ENCODE results near the gene CFAP65. TPM values are rescaled to one million over a fixed set of nuclear protein-coding genes. Genes with fewer than 3 reads are reported as not detected.

The CFAP65 gene
- total RNA-seq, 1 donor from 2014 or later: 0.29 TPM

DNA sequence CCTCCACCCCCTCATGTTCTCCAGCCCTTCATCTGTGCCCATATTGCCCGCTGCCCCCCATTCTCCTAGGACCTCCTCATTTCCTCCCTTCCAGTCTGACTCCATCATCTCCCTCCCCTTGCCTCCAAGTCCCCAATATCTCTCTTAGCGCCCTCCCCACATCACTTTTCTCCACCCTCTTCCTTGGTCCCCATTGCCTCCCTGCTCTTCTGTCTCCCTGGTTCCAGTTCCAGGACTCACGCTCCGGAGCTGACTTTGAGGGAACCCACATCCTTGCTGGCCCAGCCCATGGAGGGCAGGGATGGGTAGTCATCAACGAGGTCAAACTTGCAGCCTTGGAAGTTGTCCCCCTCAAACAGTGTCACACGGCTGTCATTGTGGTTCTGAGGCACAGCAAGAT is 50.7 kb downstream of the CFAP65 start:
- DNase-seq (ENCODE audit: low spot score): no peak

DNA sequence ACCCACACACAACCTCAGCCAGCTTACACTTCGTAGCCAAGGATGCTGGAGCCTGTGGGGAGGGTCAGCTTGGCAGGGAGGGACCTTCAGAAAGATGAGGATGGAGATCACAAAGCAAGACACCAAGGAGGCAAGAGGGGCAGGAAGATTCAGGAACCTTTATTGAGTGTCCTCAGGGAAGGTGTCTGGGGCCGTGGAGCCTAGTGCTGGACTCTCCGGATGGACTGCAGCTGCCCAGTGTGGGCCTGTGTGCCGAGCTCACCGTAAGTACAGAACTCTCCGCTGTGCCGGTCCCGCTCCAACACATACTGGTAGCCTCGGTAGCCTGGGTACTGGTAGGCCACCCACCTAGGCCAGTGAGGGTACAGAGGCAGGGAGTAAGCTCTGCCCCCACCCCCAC is 51.3 kb downstream of the CFAP65 start:
- DNase-seq (ENCODE audit: low spot score): no peak

DNA sequence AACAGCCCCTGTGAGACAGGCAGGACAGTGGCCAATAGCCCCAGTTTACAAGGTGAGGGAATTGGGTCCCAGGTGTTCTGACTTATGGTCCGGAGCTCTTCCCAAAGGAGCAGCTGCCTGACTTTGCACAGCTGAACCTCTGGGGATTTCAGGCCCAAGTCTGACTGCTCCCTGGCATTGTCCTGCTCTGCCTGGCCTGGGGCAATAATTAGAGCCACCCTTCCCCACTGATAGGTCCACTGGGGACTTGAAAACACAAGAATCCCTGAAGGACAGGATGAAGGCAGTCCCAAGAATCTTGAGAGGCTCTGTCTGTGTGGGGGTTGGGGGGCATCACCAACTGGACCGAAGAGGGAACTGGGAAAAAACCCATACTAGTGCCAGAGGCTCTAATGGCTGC is 52.7 kb downstream of the CFAP65 start:
- no peak for DNase-seq (ENCODE audit: low spot score)

DNA sequence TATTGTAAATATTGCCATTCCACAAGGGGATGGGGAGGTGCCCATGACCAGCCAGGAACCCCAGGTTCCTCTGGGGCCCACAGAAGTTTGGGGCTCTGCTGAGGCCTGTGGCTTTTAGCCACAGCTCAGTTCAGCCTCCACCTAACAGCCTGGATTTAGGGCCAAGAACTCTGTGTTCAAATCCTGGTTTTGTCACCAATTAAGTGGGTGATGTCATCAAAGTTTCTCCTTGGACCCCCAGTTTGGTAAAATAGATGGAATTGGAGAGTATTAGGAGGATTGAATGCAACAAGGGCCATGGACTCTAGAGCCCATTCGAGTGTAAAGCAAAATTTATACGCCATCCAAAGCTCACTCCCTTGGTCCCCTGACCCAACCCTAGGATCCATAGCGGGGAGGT is 53.2 kb downstream of the CFAP65 start:
- no peak for DNase-seq (ENCODE audit: low spot score)

DNA sequence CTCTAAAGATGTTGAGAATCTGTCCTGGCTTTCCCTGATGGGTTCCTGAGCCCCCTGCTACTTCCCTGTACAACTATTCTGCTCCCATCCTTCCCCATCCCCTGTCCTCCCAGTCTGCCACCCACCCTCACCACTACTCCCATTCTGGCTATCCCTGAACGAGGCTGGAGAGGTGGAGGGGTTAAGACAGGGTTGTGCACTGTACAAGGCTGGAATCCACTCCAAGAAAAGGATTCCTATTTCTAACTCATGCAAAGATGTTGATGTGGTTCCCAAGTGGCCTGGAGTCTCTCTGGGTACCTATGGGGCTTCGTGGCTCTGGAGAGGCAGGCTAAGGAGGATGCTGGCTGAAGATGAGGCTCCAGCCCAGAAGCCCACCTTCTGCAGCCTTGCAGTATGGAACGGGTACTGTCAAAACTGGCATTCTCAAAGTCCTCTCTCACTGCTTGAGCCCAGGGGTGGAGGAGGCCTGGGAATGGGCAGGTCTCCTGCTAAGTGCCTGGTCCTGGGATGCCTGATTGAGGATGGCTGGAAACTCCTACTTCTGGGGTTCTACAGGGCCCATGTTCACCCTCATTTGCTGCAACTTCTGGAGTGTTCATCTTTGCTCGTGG is 55.1 kb downstream of the CFAP65 start:
- DNase-seq (ENCODE audit: low spot score): no peak

DNA sequence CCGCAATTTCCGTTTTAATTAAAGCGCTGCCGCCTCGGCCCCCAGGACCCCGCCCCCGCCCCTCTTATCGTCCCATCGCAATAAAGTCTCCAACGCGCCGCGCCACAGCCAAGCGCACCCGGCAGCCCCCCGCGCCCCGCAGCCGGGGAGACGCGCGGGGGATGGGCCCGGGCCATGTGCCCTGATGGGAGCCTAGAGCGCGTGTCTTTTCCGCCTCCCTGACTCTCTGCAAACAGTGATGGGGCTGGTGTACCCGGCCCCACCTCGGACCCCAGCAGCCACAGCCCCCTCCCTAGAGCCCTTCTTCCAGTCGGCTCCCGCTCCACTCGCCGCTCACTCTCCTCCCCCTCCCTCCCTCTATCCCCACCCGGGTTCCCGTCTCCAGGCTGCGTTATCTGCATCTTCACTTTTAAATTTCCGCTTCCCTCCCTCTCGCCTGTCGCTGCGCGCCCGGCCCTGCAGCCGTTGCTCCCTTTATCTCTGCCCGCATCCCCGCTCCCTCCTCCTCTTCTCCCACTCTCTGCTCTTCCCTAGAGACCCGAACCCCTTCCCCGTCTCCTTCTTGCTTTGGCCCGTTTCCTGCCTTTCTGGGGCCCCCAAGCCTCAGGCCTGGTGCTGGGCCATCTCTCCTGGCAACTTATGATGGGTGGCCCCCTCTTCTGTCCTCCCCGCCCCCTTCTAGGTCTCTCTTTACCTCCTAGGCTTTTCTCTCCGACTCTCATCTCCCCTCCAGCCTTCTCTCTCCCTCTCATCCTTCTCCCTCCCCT is 55.8 kb downstream of the CFAP65 start:
- no peak for DNase-seq (ENCODE audit: low spot score)

DNA sequence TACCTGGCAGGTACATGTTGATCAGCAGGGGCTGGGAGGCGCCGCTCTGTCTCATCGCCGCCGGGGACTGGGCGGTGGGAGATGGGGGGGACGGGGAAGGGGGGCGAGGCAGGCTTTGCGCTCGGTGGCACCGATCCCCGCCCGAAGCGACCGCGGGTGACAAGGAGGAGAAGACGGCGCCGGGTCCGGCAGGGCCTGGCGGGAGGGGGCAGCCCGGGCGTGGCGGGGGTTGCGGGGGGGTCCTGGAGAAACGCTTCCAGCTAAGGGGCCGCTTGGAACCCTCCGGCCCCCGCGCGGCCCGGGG is 56.3 kb downstream of the CFAP65 start, which contains the start of gene FEV:
Gene FEV, minus strand, starts transcription at position 164 of the 304 bp plus-strand sequence. Its CDS starts 109 bp downstream, at position 55.
- no peak for DNase-seq (ENCODE audit: low spot score)

DNA sequence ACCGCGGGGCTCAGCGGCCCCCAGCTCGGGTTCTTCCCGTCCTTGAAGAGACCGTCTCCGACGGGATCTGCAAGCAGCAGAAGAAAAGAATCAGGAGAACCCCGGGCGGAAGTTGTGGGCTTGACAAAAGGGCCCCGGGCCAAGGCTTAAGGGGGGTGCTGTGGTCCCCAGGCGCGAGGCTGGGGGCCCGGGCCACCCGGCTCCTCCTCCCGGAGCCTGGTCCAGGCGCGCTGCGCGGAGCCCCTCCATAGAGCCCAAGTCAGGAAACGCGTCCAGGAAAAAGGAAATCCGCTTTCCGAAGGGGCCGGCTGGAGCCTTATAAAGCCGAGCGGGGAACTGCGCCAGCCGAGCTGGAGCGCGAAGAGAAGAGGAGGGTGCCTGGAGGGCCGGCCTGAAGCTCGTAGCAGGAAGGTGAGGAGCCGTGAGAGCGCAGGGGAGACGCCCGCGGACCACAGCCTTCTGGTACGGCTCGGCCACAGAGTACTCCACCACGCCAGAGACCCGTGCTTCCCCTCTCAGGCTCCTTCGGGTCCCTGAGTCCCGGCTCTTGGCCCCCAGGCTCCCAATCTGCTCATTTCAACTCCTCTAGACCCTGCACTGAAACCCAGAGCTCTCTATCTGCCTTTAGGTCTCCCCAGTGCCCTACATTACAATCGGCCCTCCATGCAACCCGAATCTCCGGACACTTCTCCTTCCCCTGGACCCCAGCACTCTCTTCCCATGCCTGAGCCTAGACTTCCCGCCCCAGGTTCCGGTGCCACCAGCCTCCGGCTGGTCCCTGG is 56.9 kb downstream of the CFAP65 start:
- DNase-seq (ENCODE audit: low spot score): no peak

DNA sequence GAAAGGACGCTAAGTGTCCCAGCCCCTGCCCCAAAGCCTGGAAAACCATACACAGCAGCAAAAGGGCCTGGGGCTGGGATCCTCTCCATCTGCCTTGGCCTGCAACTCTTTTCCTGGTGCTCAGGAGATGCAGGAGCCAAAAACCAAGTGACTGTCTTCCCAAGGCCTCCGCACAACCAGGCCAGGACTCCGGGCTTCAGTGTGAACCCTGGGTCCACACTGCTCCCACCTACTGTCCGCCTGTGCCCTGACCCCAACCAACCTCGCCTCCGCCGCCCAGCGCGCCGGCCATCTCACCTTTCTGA is 57.4 kb downstream of the CFAP65 start:
- no peak for DNase-seq (ENCODE audit: low spot score)

DNA sequence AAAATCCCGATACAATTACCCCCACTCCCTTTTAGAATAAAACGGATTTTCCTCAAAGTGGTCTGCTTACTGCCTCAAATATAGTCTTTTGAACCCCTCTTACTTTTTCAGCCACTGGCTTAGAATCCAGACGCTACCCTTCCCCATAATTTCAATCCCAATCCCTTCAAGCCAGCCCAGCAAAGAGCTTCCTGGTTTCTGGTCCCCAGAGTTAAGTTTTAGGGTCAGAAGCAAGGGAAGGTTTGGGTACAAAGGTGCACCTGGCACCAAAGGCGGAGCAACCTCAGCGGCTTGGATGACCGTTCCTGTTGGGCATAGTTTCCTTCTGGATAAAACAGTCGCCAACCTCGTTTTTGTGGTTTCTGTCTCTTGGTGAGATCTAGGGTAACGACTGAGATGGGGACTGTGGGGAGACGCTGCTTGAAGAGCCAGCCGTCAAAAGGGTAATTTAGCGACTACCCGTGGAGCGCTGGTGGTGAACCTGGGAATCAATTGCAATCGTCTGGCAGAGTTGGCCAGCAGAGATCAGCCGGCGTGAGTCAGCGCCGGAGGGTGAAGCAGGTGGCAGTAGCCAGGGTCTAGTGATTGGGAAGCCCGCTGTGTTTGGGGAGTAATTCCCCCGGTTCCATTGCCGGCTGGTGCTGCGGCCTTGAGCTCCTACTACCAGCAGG is 57.9 kb downstream of the CFAP65 start:
- no peak for DNase-seq (ENCODE audit: low spot score)

DNA sequence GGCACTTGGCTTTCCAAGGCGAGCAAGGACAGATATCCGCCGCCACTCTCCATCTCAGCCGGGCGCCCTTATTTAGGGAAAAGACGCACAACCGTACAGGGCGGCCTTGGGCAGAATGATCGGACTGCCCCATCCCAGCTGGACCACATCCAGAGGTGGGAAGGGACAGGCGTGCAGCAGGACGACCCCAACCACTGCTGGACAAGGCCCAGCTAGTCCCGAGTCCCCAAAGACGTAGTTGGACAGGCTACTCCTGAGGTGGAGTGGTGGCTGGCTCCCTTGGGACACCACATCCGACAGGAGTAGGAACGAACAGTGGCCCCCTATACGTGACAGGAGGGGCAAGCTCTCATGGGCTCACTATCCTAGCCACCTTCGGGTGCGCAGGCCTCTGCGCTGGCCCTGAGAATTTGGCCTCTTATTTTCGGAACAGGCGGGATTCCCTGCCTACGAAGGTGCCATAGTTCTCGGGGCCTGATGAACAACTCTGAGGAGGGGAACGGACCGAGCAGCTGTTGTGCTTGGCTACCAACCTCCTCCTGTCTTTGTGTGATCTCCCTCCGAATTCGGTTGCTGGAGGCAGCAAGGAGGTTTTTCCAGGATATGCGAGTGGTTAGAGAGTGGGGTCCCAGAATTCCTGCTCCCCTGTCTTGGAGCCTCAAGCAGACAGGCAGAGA is 58.6 kb downstream of the CFAP65 start:
- DNase-seq (ENCODE audit: low spot score): no peak

DNA sequence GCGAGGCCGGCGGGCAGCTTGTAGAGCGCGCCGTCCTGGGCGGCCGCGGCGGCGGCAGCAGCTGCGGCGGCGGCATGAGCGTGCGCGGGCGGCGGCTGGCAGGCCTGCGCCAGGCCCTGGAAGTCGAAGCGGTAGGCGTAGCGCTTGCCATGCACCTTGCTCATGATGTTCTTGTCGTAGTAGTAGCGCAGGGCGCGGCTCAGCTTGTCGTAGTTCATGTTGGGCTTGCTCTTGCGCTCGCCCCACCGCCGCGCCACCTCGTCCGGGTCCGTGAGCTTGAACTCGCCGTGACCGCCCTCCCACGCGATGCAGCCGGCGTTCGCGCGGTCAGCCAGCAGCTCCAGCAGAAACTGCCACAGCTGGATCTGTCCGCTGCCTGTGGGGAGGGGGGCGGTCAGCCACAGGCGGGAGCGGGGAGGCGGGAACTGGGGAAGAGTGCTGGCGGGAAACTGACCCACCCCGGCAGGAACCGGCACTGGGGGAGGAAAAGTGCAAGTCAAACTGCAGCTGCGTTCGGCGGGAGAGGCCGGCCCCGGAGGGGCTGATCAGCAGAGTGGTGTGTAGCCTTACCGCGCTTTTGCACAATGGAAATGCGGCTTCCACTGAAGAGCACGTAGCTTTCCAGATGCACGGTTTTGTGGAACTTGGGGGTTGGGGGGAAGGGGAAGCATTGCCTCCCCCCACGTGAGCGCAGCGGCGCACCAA is 59.3 kb downstream of the CFAP65 start:
- DNase-seq (ENCODE audit: low spot score): no peak

DNA sequence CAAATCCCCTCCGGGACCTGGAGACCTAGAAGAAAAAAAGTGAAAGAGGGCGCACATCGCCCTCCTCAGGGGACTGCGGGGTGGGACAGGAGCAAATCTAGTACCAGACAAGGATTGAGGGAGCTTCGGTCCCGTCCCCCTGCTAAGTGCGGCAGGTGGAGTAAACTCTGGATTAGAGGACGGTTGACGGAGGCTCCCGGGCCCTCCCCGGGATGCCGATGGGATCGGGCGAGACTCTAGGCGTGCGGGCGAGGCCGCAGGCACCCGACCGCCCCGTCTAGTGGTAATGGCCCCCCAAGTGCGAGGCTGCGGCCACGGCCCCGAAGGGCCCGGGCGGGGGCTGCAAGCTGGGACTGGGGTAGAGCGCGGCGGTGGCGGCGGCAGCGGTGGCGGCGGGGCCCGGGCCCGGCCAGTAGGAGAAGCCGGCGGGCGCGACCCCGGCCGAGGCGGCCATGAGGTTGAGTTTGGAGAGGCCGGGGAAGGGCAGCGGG is 59.9 kb downstream of the CFAP65 start:
- DNase-seq (ENCODE audit: low spot score): no peak

DNA sequence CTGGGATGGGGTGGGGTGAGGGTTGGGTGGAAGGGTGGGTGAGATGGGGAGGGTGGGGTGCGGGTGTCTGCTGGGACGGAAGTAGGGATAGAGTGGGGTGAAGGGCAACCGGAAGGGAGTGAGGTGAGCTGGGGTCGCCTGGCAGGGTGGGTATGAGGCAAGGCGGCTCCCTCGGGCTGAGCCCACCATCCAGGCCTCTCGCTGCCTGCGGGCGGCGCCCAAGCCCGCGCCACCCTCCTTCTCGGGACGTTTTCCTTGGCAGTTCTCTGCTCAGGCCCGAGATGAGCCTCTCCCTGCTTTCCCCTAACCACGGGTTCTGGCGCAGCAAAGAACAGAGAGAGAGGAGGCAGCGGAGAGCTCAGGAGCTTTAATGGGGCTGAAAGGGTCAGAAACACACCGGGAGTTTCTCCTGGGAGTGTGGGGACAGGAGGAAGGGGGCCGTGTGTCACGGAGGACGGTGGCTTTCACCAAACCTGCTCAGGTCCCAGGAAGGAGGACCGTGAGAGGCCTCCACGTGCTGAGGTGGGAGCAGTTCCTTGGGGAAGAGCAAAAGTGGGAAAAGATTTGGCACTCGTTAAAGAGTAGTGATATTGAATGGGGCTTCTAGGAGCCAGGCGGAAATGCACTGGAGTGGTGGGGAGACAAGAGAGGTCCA is 60.5 kb downstream of the CFAP65 start:
- DNase-seq (ENCODE audit: low spot score): no peak

DNA sequence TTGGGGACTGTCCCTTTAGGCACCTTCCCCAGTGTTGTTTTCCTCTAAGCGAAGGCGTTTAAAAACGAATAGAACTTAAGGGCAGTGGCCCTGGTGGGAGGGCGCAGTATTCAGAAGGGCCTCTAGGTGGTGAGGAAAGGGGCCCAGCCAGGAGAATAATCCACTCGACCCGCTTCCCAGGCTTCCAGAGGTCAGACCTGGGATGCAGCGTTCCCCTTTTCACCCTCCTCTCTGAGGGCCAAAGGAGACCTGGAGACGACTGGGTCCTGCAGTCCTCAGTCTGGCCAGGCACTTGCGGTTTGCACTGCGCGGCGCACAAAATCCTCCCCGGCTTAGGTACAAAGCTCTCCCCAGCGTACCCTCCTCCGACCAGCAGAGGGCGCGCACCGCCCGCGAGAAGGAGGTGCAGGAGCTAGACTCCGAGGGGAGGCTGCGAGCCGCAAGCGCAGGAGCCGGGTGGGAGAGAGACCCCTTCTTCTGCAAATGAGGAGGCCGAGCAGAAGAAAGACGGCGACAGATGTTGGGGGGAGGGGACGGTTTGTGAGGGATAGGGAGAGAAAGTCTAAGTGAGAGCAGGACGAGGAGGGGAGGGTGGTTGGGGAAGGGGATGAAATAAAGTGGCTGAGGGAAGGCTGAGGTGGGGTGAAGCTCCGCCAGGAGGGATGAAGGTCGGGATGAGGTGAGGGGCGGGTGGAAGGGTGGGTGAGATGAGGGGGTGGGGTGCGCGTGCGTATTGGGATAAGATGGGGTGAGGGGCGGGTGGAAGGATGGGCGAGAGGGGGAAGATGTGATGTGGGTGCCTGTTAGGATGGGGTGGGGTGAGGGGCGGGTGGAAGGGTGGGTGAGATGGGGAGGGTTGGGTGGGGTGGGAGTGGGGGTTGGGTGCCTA is 61.2 kb downstream of the CFAP65 start:
- DNase-seq (ENCODE audit: low spot score): peak; percentile 74

DNA sequence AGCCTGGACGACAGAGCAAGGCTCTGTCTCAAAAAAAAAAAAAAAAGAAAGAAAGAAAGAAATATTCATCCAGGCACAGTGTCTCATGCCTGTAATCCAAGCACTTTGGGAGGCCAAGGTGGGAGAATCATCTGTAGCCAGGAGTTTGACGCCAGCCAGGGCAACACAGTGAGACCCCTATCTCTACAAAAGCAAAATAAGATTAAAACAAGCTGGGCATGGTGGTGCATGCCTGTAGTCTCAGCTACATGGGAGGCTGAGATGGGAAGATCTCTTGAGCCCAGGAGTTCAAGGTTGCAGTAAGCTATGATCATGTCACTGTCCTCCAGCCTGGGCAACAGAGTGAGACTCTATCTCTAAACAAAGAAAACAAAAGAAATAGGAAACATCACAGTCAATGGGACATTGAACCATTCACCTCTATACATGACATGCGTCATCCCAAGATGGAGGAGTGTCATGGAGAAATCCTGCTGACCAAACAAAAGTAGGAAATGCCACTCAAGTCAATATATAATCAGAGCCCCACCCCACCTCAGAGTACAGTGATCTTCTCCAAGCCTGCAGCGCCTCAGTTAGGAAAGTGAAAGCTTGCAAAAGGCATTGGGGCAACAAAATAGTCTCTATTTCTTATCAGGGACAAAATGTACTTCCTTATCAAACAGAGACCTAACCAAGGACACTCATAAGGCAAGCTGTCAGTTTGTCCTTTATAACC is 66.1 kb downstream of the CFAP65 start:
- DNase-seq (ENCODE audit: low spot score): no peak

DNA sequence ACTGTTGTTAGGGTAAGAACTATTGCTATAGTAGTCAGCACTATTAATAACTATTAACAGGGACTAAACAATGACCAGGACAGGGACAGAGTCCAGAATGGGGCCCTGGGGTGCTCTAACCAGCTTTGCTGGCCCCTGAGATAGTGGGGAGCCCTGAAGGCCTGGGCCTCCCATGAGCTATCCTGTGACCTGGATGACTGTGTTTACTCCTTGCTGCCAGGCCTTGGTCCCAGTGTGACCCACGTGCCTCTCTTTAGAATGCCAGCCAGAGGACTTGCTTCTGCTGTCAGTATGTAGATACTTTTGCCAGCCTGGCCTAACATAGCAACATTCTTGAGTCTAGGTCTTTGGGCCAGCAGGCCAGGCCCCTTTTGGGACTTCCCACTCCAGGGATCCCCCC is 70.4 kb downstream of the CFAP65 start:
- no peak for DNase-seq (ENCODE audit: low spot score)

DNA sequence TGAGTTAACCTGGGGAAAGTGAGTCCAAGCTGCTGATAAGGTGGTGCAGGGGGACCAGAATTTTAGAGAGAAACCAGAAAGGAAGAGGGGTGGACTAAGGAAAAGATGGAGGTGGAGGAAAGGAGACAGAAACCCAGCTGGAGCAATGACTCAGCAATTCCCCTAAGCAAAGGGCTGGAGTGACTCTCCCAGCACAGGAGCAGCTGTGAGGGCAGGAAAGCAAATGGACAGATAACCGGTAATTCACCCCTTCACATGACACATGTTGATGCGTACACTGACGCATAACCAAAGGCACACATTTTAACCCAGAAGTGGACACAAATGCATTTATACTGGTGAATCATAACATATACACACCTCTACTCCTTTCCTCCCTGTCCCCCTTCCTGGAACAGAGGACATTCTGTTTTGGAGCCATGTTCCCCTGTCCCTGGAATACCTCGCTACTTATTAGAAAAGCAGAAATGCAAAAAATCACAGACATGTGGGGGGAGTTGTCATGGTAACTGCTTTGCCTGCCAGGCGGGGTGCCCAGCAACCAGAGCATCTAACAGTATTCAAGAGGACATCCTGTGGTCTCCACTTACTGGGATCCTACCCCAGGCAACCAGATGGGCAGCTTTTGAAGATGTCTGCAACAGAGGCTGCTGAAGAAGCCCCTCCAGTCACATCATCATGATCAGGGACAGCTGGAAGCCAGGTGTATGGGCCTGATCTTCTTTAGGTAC is 77.1 kb downstream of the CFAP65 start:
- DNase-seq (ENCODE audit: low spot score): no peak
